Ammon's horn (tissue), 1 donor: ENCODE data around the gene NPBWR2.
A peak's percentile ranks its signal among the peaks of the same experiment; 100 is the strongest.

Experiments
- DNase-seq: peaks from one replicate; pipeline ENCODE4 v3.0.0-alpha.2; 2016; ENCODE audit warnings: low spot score

Gene NPBWR2

DNA sequence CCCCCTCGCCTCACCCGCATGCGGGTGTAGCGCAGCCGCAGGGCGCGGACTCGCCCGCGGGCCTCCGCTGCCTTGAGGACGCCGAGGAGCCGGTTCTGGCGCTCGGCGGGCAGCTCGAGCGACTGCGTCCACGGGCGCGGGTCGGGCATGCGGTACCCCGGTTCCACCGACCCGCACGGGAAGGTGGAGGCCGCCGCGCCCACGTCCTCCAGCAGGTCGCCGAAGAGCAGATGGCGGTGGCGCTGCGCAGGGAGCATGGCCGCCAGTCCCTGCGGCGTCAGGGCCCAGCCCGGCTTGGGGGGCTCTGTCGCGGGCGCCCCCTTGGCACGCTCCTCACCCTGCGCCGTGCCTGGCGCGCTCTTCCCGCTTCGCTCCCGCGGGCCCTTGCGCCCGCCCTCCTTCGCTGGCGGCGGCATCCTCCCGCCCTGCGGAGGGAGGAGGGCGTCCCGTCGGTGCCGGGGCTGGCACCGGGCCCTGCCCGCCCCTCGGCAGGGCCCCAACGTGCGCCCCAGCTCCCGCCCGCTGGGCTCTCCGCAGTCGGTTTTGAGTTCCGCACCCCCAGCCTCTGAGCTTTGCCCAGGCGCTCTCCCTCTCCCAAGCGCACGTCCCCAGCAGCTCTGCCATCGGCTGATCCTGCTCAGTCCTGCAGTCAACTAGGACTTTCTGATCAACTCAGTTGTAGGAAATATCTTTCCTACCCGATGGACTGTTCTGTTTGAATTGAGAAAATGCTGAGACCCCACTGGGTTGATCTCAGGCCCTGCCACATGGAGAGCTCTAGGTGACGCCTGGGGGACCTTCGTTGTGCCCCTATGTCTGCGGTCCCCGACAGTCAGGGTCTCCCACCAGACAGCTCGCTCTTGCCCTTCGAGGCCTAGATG is 23.3 kb downstream of the NPBWR2 start, which contains the start of gene LKAAEAR1:
TSS of gene LKAAEAR1 (minus strand) at position 595 of the 881 bp plus-strand sequence. CDS start at position 416, 179 bp downstream.
- no peak for DNase-seq

GRCh38 chr20:64083378-64083803 is 24.0 kb downstream of the NPBWR2 start:
- DNase-seq: peak; percentile 80

GRCh38 chr20:64082820-64083377 is 24.5 kb downstream of the NPBWR2 start:
- no peak for DNase-seq

DNA sequence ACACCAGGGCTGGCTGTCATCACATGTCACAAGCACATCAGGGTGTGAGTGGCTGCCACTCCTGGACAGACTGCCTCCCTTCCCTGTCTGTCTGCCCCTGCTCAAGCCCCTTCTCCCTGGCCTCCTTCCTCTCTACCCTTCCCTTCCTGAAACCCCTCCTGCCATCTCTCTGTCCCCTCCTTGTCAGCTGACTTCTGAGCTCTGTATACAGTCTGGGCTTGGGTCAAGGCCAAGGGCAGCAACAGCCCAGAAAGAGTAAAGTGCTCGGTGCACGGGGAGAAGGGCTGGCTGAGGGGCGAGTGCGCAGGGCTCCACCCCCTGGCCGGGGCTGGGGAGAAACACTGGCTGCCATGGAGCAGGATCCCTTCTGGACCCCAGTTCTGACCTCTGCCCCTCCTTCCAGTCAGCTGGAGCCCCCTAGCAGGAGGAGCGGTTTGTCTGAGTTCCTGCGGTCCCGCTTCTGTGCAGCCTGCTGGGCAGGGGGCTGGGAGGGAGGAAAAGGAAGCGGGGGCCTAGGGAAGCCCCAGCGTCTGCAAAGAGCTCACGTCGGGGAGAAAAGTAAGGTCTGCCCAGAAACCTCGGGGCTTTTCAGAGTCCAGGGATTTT is 25.1 kb downstream of the NPBWR2 start:
- DNase-seq: no peak

DNA sequence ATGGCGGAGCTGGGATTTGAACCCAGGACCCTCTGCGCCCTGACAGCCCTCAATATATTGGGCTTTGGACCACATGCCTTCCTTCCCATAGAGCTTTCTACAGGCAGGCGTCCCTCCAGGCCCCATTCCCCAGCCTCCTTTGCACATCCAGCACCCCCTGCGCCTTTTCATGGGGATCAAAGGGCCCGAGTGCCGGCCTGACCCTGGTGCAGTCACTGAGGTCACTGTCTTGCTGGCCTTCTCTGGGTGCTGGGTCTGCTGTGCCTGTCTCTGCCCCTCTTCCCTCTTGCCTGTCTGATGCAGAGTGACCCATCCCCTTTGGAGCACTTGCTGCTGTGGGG is 25.8 kb downstream of the NPBWR2 start:
- DNase-seq: no peak

DNA sequence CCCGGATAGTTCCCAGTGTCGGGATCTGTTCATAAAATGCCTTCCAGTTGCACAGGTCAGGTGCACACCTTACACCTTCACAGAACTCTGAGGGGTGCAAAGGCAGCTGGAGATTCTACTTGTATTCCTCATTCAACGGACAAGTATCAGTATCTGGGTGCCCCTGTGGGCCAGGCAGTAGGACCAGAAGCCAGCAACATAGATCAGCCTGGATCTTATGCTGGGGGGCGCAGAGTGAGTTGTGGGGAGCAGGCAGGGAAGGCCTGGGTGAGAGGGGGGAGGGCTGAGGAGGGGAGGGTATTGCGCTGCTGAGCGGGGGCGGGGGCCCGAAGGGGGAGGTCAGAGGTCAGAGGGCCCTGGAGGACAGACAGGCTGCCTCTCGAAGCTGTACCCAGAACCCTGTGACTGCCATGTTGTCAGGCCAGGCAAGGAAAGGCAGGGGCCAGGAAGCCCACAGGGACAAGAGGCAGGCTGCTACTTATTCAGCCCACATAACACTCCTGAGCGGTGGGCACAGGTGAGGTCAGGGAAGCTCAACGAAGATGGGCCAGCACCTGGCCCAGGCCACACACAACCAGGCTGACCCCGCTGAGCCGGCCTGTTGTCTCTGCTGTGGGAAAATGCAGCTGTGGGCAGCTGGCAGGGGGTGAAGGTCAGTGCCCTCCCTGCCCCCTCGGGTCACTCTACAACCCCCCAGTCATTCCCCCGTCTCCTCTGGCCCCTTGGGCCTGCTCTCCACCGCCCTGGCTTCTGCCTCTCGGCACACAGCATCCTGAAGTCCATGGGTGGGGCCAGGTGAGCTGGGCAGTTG is 26.3 kb downstream of the NPBWR2 start:
- DNase-seq: no peak

GRCh38 chr20:64080013-64080812 is 27.2 kb downstream of the NPBWR2 start, which contains the start of gene OPRL1:
OPRL1 (plus strand) TSS chr20:64080082; CDS start chr20:64092721, 12,639 bp downstream.
- DNase-seq: no peak

DNA sequence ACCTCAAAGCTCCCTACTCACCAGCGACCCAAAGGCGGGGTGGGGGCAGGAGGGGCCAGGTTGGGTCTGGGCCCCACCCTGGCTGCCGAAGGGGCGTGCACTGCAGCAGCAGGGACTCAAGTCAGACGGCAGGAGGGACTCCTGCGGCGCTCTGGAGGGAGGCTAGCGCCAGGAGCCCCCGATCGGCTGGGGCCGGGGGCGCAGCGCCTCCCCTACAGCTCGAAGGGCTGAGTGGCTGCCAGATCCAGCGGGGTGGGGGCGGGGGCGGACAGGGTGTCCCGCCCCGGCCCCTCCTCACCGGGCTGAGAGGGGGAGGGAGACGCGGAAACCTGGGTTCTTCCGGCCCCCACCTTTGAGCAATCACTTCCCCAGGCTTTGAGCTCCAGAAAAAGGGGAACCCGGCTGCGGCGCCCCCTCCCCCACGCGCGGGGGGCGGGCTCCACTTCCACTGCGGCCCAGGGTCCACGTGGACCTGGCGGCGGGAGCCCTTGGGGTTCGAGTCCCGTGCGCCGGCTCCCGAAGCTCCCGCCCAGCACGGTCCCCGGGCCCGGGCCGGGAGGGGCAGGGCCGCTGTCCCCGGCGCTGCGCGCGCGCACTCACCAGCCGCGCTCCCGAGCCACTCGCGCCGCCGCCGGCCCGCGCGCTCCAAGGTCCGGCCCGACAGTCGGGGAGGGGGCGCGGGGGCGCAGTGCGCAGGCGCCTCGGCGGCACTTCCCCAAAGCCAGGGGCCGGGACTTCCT is 27.9 kb downstream of the NPBWR2 start, which contains the start of gene RGS19:
TSS of gene RGS19 (minus strand) at position 246 of the 740 bp plus-strand sequence. CDS start 2,632 bp downstream, outside the sequence.
- peak; percentile 67 for DNase-seq

DNA sequence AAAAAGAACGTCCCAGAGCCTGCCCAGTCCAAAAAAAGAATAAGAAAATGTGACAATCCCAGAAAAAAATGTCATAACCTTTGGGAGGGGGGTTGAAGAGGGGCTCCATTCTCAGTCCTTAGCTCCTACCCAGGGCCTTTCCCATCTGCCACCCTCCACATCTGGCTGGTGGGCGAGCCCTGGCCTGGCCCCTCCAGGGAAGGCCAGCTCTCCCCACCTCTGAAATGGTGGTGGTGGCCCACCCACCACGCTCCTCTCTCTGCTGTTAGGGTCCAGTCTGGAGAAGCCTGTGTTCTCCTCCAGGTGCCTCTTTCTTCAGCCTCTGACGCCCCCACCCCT is 28.5 kb downstream of the NPBWR2 start:
- no peak for DNase-seq

DNA sequence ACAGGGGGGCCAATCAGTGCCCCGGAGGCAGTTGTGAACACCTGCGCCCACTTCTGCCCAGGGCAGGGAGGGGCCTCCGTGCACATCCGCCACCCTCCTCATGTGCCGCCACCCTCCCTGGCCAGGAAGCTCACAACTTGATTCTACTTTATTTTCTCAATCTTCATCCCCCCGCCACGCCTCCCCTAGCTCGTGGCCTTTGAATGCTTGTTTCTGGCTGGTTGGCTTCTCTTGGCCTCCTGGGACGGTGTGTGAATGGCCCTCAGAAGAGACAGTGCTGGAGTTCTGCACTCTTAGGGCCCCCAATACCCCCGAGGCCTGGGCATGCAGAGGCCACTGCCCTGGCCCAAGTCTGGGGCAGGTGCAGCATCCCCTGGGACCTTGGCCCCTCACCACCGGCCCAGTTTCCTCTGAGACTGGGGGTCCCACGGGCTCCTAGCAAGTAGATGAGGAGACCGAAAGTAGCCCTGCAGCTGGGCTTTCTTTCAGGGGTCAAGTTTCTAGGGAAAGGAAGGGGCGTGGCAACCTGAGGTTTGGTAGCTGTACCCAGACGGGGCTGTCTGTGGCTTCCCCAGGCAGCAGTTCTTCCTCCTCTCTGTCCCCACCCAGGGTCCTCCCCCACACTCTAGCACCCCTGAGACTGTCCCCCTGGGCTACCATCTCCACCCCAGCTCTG is 29.4 kb downstream of the NPBWR2 start:
- DNase-seq: peak; percentile 61

GRCh38 chr20:64077541-64077875 is 29.9 kb downstream of the NPBWR2 start:
- no peak for DNase-seq

DNA sequence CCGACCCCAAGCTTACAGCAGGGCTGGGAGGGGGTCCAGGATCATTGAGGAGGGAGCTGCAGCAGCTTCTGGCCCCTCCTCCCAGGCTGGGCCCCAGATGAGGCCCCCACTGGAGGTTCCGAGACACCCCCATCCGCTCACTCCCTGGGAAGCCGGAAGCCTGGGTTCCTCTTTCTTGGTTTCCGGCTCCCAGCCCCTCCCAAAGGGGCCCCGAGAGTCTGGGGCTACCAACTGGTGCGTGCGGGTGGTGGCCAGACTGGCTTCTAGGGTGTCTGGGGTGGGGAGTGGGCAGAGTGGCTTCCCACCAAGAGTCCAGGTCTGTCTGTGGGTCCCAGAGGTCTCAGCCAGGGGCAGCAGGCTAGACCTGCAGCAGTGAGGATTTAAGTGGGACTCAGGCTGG is 30.3 kb downstream of the NPBWR2 start:
- no peak for DNase-seq

DNA sequence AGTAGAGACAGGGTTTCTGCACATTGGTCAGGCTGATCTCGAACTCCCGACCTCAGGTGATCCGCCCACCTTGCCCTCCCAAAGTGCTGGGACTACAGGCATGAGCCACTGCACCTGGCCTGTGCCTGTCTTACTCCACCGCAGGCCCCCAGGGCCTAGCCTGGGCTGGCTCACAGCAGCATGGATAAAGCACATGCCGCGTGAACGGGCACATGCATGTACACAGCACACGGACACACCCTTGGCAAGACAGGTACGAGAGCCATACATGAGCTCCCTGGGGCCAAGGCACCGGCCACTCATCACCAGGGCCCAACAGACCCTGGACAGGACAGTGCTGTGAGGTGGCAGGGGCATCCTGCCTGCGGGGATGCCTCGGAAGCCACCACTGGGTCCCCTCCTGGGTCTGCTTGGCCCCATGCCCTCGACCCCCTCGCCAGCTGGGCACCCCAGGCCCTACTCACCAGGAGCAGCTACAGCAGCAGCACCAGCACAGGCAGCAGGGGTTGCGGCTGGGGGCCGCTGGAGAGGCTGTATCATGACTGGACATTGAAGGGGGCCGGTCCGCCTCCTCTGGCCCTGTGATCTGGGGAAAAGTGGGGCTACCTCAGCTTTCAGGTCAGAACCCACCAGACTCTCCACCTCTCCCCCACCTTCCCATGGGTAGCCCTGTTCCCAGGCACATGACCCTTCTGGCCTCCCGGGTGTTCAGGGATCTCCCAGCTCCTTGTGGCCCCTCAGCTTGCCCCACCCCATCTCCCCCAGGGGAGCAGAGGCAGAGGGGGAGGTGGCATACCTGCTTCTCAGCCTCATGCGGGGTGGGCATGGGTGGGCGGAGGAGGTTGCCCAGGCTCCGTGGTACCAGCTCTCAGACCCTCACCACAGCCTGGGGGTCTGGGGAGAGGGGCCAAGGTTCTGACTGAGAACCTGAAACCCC is 31.0 kb downstream of the NPBWR2 start:
- DNase-seq: no peak

DNA sequence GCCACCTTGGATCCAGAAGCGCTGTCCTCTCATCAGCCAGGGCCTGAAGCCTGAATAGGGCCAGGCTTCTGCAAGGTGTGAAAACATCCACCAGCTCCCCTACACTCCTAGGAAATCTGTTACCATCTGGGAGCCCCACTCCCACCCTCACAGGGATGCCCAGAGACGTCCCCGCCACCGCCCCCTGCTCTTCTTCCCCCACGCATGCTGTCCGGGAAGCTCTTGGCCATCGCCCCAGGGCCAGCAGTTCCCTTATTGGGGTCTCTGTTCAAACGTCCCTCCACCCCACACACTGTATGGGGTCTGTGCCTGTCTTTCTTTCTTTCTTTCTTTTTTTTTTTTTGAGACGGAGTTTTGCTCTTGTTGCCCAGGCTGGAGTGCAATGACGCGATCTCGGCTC is 31.8 kb downstream of the NPBWR2 start:
- no peak for DNase-seq

- DNase-seq: no peak
Observed at GRCh38 chr20:64074963-64075362, 32.4 kb downstream of the NPBWR2 start.

GRCh38 chr20:64074184-64074789 is 33.1 kb downstream of the NPBWR2 start:
- DNase-seq: no peak

DNA sequence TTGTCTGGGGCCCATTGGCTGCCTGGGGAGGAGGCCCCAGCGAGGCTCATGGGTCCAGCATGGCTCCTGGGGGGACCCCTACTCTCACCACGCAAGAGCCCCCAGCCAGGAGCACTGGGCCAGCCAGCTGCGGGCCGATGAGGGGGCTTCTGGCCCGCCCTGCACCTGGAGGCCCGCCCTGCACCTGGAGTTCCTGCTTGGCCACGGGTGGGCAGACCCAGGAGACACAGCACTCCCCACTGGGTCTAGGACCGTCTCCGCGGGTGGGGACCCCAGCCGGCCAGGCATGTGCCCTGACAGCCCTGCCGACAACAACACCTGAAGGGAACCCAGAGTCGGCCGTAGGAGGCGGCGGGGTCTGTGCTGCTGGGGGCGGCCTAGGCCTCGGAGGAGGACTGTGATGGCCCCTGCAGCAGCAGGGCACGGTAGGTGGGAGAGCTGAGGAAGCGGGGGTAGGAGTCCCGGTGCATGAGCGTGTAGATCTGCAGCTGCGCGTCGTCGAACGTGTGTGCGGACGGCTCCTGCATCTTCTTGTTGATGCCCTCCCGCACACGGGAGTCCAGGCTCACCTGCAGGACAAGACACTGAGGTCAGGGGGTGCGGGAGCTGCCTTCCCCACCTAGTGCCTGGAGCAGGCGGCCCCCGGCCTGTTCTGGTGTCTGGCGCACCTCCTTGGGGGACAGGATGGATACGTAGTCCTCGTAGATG is 33.7 kb downstream of the NPBWR2 start:
- DNase-seq: no peak

- no peak for DNase-seq
Observed at GRCh38 chr20:64072498-64073063, 34.8 kb downstream of the NPBWR2 start.
